HepG2 (cell line): ENCODE results near the gene ZACN. TPM values are rescaled to one million over a fixed set of nuclear protein-coding genes. Genes with fewer than 3 reads are reported as not detected.

ENCODE experiments used
- CCAR2 ChIP-seq: fragments of 200-400 bp; formaldehyde crosslinking; optimal IDR thresholded peaks from 2 replicates; pipeline ENCODE3; 2018; ENCODE audit warnings: low read depth, mild to moderate bottlenecking, low read length, moderate library complexity
- FOXC1 ChIP-seq: sonication (generic); formaldehyde crosslinking; IDR thresholded peaks from 2 replicates; pipeline ENCODE4 v1.8.0; 2022; ENCODE audit warnings: mild to moderate bottlenecking, missing genetic modification reagents, borderline replicate concordance
- KMT2B ChIP-seq: IDR thresholded peaks from 2 replicates; pipeline ENCODE4 v1.6.1; 2016; ENCODE audit warnings: missing genetic modification reagents, missing compliant biosample characterization
- MBNL3 ChIP-seq: fragments of 250-450 bp; sonication (Bioruptor Pico); conservative IDR thresholded peaks from 2 replicates; pipeline ENCODE4 v1.8.0; 2022; ENCODE audit warnings: mild to moderate bottlenecking, inconsistent platforms
- MTA1 ChIP-seq: sonication (generic); formaldehyde crosslinking; IDR thresholded peaks from 2 replicates; pipeline ENCODE4 v1.4.0; 2020; ENCODE audit warnings: missing genetic modification reagents, mild to moderate bottlenecking, borderline replicate concordance
- RARA ChIP-seq: IDR thresholded peaks from 2 replicates; pipeline ENCODE4 v1.6.1; 2016; ENCODE audit warnings: missing genetic modification reagents, missing compliant biosample characterization
- SALL1 ChIP-seq: sonication (generic); formaldehyde crosslinking; IDR thresholded peaks from 2 replicates; pipeline ENCODE4 v1.8.0; 2022; ENCODE audit warnings: mild to moderate bottlenecking, missing genetic modification reagents
- TBX2 ChIP-seq: sonication (generic); formaldehyde crosslinking; IDR thresholded peaks from 2 replicates; pipeline ENCODE4 v1.5.0; 2020; ENCODE audit warnings: missing genetic modification reagents, mild to moderate bottlenecking, borderline replicate concordance
- ZNF550 ChIP-seq: sonication (generic); formaldehyde crosslinking; IDR thresholded peaks from 2 replicates; pipeline ENCODE4 v1.4.0; 2020; ENCODE audit warnings: mild to moderate bottlenecking, missing genetic modification reagents, borderline replicate concordance
- ZNF598 ChIP-seq: sonication (generic); formaldehyde crosslinking; IDR thresholded peaks from 2 replicates; pipeline ENCODE4 v1.5.1; 2020; ENCODE audit warnings: mild to moderate bottlenecking, missing genetic modification reagents, borderline replicate concordance
- ZNF687 ChIP-seq: sonication (generic); formaldehyde crosslinking; IDR thresholded peaks from 2 replicates; pipeline ENCODE4 v1.5.1; 2020; ENCODE audit warnings: mild to moderate bottlenecking, missing genetic modification reagents, moderate library complexity
- ZSCAN12 ChIP-seq: sonication (generic); formaldehyde crosslinking; IDR thresholded peaks from 2 replicates; pipeline ENCODE4 v1.9.0; 2021; ENCODE audit warnings: mild to moderate bottlenecking, missing genetic modification reagents
- polyA plus RNA-seq, 8 experiments: library from polyadenylated mRNA; depleted of rRNA in 3 of 8; stranded (reverse) in 7 of 8; unstranded in 1 of 8; fragments of >200 nt; fragmentation: Illumina TruSeq in 4 of 8; extraction: Trizol in 4 of 8; gene quantifications; 2 replicates each; pipeline versions ENCODE4 v1.2.1 to v1.2.3, GENCODE V29; 2011 to 2016; ENCODE audit warnings: low read depth in 4 of 8, missing spikeins in 1 of 8, mixed read lengths in 1 of 8; ENCODE audit not compliant: insufficient read depth in 1 of 8
- total RNA-seq, 5 experiments: library from RNA; depleted of rRNA; stranded (reverse); fragments of >200 nt; fragmentation: Illumina TruSeq; extraction: Trizol; gene quantifications; 2 replicates each; pipeline ENCODE4 v1.2.3, GENCODE V29; 2016; ENCODE audit warnings: low read depth in 1 of 5
- TF ChIP-seq, protein P1 (sequence below): sonication (generic); formaldehyde crosslinking; IDR thresholded peaks from 2 replicates; pipeline ENCODE4 v1.5.0; 2020; ENCODE audit warnings: mild to moderate bottlenecking, missing genetic modification reagents, borderline replicate concordance
- TF ChIP-seq, protein P2 (sequence below): sonication (generic); formaldehyde crosslinking; conservative IDR thresholded peaks from 2 replicates; pipeline ENCODE4 v1.4.0; 2020; ENCODE audit warnings: mild to moderate bottlenecking, missing genetic modification reagents, moderate library complexity

The ZACN gene
- total and polyA plus RNA-seq, 2 of the 13 experiments (the other 11 are each of a cell fraction or from before 2014, with no cell fraction given): 0.11 to 0.15 TPM

DNA sequence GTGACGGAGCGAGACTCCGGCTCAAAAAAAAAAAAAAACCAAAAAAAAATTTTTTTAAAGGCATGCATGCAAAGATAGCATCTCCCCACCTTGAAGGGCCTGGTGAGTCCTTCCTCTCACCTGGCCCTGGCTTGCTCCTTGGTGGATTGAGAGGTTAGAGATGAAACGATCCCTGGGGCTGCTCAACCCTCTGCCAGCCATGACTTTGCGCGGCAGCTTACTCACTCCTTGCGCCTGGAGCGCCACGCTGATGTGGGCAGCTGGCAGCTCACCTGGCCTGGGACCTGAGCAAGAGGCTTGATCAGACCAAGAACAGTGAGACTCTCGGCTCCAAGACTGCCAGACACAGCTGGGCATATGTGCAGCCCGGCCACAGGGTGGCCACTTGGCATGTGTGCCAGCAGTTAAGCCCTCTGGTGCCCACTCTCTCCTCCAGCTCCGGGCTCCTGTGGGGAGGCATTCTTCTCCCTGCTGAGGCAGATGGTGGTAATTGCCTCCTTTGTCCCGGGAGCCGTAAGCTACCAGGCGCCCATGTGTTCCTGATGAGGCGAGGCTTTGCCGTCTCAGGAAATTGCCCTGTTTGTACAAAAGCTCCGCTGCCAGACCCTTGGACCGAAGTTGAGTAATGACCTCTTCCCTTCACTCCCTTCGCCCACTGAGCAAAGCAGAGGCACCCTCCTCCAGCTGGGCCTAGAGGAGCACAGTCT lies 46.8 kb upstream of the ZACN start (continued):
- TF ChIP-seq, protein P1, sequence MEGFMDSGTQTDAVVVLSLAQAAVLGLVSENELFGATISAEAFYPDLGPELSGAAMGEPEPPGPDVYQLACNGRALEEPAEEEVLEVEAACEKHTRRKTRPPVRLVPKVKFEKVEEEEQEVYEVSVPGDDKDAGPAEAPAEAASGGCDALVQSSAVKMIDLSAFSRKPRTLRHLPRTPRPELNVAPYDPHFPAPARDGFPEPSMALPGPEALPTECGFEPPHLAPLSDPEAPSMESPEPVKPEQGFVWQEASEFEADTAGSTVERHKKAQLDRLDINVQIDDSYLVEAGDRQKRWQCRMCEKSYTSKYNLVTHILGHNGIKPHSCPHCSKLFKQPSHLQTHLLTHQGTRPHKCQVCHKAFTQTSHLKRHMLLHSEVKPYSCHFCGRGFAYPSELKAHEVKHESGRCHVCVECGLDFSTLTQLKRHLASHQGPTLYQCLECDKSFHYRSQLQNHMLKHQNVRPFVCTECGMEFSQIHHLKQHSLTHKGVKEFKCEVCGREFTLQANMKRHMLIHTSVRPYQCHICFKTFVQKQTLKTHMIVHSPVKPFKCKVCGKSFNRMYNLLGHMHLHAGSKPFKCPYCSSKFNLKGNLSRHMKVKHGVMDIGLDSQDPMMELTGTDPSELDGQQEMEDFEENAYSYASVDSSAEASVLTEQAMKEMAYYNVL (CRISPR knock-in tag): peak; percentile 53; the same call in 1 of the 2 replicates
- TF ChIP-seq KMT2B (CRISPR knock-in tag) (peak; percentile 55; the same call in 1 of the 2 replicates), FOXC1 (CRISPR knock-in tag) (peak; percentile 65), MTA1 (CRISPR knock-in tag) (peak; percentile 60; the same call in 1 of the 2 replicates), SALL1 (peak; percentile 78), ZNF550 (no peak), RARA (peak; percentile 49; the same call in 1 of the 2 replicates), CCAR2 (no peak), TBX2 (CRISPR knock-in tag) (0 out of 2 replicates have a peak, but pooled peaks have one; percentile 32), ZNF687 (CRISPR knock-in tag) (peak; percentile 95), ZSCAN12 (CRISPR knock-in tag) (0 out of 2 replicates have a peak, but pooled peaks have one; percentile 63), ZNF598 (peak; percentile 60; the same call in 1 of the 2 replicates), MBNL3 (CRISPR knock-in tag) (no peak)
- TF ChIP-seq, protein P2, sequence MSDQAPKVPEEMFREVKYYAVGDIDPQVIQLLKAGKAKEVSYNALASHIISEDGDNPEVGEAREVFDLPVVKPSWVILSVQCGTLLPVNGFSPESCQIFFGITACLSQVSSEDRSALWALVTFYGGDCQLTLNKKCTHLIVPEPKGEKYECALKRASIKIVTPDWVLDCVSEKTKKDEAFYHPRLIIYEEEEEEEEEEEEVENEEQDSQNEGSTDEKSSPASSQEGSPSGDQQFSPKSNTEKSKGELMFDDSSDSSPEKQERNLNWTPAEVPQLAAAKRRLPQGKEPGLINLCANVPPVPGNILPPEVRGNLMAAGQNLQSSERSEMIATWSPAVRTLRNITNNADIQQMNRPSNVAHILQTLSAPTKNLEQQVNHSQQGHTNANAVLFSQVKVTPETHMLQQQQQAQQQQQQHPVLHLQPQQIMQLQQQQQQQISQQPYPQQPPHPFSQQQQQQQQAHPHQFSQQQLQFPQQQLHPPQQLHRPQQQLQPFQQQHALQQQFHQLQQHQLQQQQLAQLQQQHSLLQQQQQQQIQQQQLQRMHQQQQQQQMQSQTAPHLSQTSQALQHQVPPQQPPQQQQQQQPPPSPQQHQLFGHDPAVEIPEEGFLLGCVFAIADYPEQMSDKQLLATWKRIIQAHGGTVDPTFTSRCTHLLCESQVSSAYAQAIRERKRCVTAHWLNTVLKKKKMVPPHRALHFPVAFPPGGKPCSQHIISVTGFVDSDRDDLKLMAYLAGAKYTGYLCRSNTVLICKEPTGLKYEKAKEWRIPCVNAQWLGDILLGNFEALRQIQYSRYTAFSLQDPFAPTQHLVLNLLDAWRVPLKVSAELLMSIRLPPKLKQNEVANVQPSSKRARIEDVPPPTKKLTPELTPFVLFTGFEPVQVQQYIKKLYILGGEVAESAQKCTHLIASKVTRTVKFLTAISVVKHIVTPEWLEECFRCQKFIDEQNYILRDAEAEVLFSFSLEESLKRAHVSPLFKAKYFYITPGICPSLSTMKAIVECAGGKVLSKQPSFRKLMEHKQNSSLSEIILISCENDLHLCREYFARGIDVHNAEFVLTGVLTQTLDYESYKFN: peak; percentile 80
